SK-N-SH treated with all-trans-retinoic acid at 6 μM for 48 hours (cell line): Measurements from ENCODE around the gene LRCH1.

Experiments
- ATAC-seq: fragments of 200-7000 bp; cut with Tn5 transposase; 3 replicates; pipeline ENCODE4 v1.9.1; 2020; ENCODE audit warnings: mild to moderate bottlenecking, moderate library complexity
- ARNTL ChIP-seq: fragments of 450-650 bp; formaldehyde crosslinking; IDR thresholded peaks from 2 replicates; pipeline ENCODE4 v1.5.0; 2020; ENCODE audit warnings: low read depth, mild to moderate bottlenecking, moderate library complexity, borderline replicate concordance
- BACH2 ChIP-seq: fragments of 250-450 bp; sonication (Bioruptor Pico); IDR thresholded peaks from 2 replicates; pipeline ENCODE4 v1.9.0; 2021; ENCODE audit warnings: mild to moderate bottlenecking, borderline replicate concordance
- CSDC2 ChIP-seq: fragments of 250-450 bp; sonication (Bioruptor Pico); IDR thresholded peaks from 2 replicates; pipeline ENCODE4 v1.5.0; 2020; ENCODE audit warnings: mild to moderate bottlenecking, moderate library complexity
- ESRRG ChIP-seq: fragments of 250-450 bp; sonication (Bioruptor Pico); IDR thresholded peaks from 2 replicates; pipeline ENCODE4 v1.6.1; 2021; ENCODE audit warnings: mild to moderate bottlenecking
- GLIS3 ChIP-seq: fragments of 250-450 bp; sonication (Bioruptor Pico); IDR thresholded peaks from 2 replicates; pipeline ENCODE4 v1.5.0; 2020; ENCODE audit warnings: mild to moderate bottlenecking, moderate library complexity
- ISL1 ChIP-seq: fragments of 250-450 bp; sonication (Bioruptor Pico); IDR thresholded peaks from 2 replicates; pipeline ENCODE4 v2.1.2; 2022; ENCODE audit warnings: mild to moderate bottlenecking, moderate library complexity
- OSR1 ChIP-seq: fragments of 250-450 bp; sonication (Bioruptor Pico); IDR thresholded peaks from 2 replicates; pipeline ENCODE4 v1.8.0; 2022; ENCODE audit warnings: moderate library complexity, mild to moderate bottlenecking, inconsistent platforms
- RARB ChIP-seq: fragments of 250-450 bp; sonication (Bioruptor Pico); IDR thresholded peaks from 2 replicates; pipeline ENCODE4 v1.8.0; 2021; ENCODE audit warnings: mild to moderate bottlenecking, moderate library complexity
- SNAI2 ChIP-seq: fragments of 250-450 bp; sonication (Bioruptor Pico); IDR thresholded peaks from 2 replicates; pipeline ENCODE4 v1.5.0; 2020; ENCODE audit warnings: mild to moderate bottlenecking, moderate library complexity
- TCF4 ChIP-seq: fragments of 250-450 bp; sonication (Bioruptor Pico); IDR thresholded peaks from 2 replicates; pipeline ENCODE4 v1.8.0; 2021; ENCODE audit warnings: mild to moderate bottlenecking, moderate library complexity, borderline replicate concordance
- TOX ChIP-seq: fragments of 250-450 bp; sonication (Bioruptor Pico); IDR thresholded peaks from 2 replicates; pipeline ENCODE4 v1.8.0; 2021; ENCODE audit warnings: mild to moderate bottlenecking, moderate library complexity, borderline replicate concordance
- ZFP3 ChIP-seq: fragments of 250-450 bp; sonication (Bioruptor Pico); IDR thresholded peaks from 2 replicates; pipeline ENCODE4 v1.5.0; 2020; ENCODE audit warnings: mild to moderate bottlenecking, moderate library complexity
- ZFP30 ChIP-seq: fragments of 450-650 bp; formaldehyde crosslinking; IDR thresholded peaks from 2 replicates; pipeline ENCODE4 v1.5.0; 2022; ENCODE audit warnings: mild to moderate bottlenecking, moderate library complexity
- ZNF565 ChIP-seq: fragments of 450-650 bp; formaldehyde crosslinking; conservative IDR thresholded peaks from 2 replicates; pipeline ENCODE4 v1.5.0; 2020; ENCODE audit warnings: low read depth, mild to moderate bottlenecking, moderate library complexity
- ZNF70 ChIP-seq: fragments of 450-650 bp; formaldehyde crosslinking; IDR thresholded peaks from 2 replicates; pipeline ENCODE4 v1.5.0; 2020; ENCODE audit warnings: mild to moderate bottlenecking, moderate library complexity
- ZNF8 ChIP-seq: fragments of 450-650 bp; formaldehyde crosslinking; IDR thresholded peaks from 2 replicates; pipeline ENCODE4 v1.5.0; 2020; ENCODE audit warnings: mild to moderate bottlenecking, moderate library complexity
- TF ChIP-seq, protein P1 (sequence below): fragments of 250-450 bp; sonication (Bioruptor Pico); IDR thresholded peaks from 2 replicates; pipeline ENCODE4 v1.5.1; 2021; ENCODE audit warnings: mild to moderate bottlenecking, moderate library complexity
- TF ChIP-seq, protein P2 (sequence below): fragments of 250-450 bp; sonication (Bioruptor Pico); IDR thresholded peaks from 2 replicates; pipeline ENCODE4 v1.5.1; 2020; ENCODE audit warnings: low read depth, mild to moderate bottlenecking, moderate library complexity
- TF ChIP-seq, protein P3 (sequence below): fragments of 250-450 bp; sonication (Bioruptor Pico); IDR thresholded peaks from 2 replicates; pipeline ENCODE4 v1.8.0; 2021; ENCODE audit warnings: low read depth, mild to moderate bottlenecking, moderate library complexity, borderline replicate concordance
- TF ChIP-seq, protein P4 (sequence below): fragments of 250-450 bp; sonication (Bioruptor Pico); IDR thresholded peaks from 2 replicates; pipeline ENCODE4 v1.8.0; 2020; ENCODE audit warnings: mild to moderate bottlenecking, moderate library complexity, borderline replicate concordance

Gene LRCH1

DNA sequence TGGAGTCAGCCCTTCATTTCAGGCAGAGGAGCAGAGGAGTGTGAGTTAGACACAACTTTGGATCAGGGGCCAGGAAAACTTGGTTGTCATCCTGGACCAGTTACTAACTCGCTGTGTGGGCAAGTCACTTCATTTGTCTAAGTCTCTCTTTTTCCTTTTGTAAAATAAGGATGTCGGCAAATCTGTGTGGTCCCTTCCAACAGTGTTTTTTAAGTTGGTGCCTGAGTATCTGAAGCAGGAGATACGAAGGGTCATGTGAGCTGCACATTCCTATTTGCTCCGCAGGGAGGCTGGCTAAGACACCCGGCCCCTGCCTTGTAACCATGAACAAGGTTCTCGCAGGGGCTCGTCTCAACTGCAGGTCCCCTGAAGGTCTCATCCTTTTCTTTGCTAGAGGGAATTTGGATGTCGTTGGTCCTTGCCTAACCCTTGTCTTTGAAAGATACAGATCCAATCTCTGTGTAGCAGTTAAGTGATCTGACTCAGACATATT, 64.3 kb downstream of the LRCH1 start:
- ATAC-seq, result no peak
- TF ChIP-seq, protein P1, sequence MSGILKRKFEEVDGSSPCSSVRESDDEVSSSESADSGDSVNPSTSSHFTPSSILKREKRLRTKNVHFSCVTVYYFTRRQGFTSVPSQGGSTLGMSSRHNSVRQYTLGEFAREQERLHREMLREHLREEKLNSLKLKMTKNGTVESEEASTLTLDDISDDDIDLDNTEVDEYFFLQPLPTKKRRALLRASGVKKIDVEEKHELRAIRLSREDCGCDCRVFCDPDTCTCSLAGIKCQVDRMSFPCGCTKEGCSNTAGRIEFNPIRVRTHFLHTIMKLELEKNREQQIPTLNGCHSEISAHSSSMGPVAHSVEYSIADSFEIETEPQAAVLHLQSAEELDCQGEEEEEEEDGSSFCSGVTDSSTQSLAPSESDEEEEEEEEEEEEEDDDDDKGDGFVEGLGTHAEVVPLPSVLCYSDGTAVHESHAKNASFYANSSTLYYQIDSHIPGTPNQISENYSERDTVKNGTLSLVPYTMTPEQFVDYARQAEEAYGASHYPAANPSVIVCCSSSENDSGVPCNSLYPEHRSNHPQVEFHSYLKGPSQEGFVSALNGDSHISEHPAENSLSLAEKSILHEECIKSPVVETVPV (CRISPR knock-in tag), result no peak
- TF ChIP-seq ZNF565 (CRISPR knock-in tag) (no peak), CSDC2 (no peak), GLIS3 (no peak), TCF4 (CRISPR knock-in tag) (no peak), TOX (CRISPR knock-in tag) (no peak), ZFP3 (CRISPR knock-in tag) (no peak), ZNF70 (no peak), ARNTL (CRISPR knock-in tag) (no peak), ISL1 (no peak)
- TF ChIP-seq, protein P2, sequence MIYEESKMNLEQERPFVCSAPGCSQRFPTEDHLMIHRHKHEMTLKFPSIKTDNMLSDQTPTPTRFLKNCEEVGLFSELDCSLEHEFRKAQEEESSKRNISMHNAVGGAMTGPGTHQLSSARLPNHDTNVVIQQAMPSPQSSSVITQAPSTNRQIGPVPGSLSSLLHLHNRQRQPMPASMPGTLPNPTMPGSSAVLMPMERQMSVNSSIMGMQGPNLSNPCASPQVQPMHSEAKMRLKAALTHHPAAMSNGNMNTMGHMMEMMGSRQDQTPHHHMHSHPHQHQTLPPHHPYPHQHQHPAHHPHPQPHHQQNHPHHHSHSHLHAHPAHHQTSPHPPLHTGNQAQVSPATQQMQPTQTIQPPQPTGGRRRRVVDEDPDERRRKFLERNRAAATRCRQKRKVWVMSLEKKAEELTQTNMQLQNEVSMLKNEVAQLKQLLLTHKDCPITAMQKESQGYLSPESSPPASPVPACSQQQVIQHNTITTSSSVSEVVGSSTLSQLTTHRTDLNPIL, result no peak
- TF ChIP-seq, protein P3, sequence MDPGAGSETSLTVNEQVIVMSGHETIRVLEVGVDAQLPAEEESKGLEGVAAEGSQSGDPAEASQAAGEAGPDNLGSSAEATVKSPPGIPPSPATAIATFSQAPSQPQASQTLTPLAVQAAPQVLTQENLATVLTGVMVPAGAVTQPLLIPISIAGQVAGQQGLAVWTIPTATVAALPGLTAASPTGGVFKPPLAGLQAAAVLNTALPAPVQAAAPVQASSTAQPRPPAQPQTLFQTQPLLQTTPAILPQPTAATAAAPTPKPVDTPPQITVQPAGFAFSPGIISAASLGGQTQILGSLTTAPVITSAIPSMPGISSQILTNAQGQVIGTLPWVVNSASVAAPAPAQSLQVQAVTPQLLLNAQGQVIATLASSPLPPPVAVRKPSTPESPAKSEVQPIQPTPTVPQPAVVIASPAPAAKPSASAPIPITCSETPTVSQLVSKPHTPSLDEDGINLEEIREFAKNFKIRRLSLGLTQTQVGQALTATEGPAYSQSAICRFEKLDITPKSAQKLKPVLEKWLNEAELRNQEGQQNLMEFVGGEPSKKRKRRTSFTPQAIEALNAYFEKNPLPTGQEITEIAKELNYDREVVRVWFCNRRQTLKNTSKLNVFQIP (CRISPR knock-in tag), result no peak
- TF ChIP-seq, protein P4, sequence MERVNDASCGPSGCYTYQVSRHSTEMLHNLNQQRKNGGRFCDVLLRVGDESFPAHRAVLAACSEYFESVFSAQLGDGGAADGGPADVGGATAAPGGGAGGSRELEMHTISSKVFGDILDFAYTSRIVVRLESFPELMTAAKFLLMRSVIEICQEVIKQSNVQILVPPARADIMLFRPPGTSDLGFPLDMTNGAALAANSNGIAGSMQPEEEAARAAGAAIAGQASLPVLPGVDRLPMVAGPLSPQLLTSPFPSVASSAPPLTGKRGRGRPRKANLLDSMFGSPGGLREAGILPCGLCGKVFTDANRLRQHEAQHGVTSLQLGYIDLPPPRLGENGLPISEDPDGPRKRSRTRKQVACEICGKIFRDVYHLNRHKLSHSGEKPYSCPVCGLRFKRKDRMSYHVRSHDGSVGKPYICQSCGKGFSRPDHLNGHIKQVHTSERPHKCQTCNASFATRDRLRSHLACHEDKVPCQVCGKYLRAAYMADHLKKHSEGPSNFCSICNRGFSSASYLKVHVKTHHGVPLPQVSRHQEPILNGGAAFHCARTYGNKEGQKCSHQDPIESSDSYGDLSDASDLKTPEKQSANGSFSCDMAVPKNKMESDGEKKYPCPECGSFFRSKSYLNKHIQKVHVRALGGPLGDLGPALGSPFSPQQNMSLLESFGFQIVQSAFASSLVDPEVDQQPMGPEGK (CRISPR knock-in tag), result no peak

DNA sequence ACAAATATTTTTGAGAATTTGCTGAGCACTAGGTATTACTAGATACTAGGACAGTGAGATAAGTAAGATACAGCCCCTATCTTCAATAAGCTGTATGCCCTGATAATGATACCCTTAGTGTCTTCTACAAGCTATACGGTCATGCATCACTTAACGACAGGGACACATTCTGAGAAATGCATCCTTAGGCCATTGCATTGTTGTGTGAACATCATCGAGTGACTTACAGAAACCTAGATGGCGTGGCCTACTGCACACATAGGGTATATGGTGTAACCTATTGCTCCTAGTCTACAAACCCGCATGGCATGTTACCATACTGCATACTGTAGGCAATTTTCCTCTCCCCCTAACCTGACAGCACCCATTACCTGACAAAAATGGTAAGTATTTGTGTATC, 64.9 kb downstream of the LRCH1 start:
- no peak for ATAC-seq
- TF ChIP-seq, protein P3 (CRISPR knock-in tag), result no peak
- no peak for TF ChIP-seq RARB (CRISPR knock-in tag)
- TF ChIP-seq, protein P1 (CRISPR knock-in tag), result no peak

DNA sequence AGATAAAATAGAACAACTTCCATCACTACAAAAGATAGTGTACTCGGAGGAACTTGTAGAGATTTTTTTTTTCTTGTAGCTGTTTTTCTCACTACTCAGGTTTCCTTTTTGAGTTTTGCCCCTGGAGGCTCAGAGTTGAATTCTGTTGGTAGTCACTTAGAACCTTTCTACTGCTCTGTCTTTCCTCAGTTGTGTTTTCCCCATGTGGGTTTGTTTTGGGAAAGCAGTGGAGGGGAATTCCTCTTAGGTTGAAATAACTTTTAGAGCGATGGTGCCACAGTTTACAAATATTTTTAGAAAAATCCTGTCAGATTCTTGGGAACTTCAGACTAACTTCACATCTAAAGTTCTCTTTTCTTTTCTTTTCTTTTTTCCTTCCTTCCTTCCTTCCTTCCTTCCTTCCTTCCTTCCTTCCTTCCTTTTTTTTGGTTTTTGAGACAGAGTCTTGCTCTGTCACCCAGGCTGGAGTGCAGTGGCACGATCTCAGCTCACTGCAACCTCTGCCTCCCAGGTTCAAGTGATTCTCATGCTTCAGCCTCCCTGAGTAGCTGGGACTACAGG, 65.8 kb downstream of the LRCH1 start:
- TF ChIP-seq ESRRG (CRISPR knock-in tag) (no peak), BACH2 (CRISPR knock-in tag) (no peak), ZFP30 (CRISPR knock-in tag) (no peak), RARB (CRISPR knock-in tag) (no peak), ZNF70 (no peak), ZNF8 (CRISPR knock-in tag) (no peak), OSR1 (no peak), ISL1 (no peak), SNAI2 (CRISPR knock-in tag) (no peak), ZNF565 (CRISPR knock-in tag) (no peak), TCF4 (CRISPR knock-in tag) (no peak), GLIS3 (no peak), TOX (CRISPR knock-in tag) (no peak), ARNTL (CRISPR knock-in tag) (no peak)
- TF ChIP-seq, protein P1 (CRISPR knock-in tag), result no peak
- TF ChIP-seq, protein P3 (CRISPR knock-in tag), result no peak
- TF ChIP-seq, all 23 proteins: peak for 0
- no peak for ATAC-seq
